DMS79 (cell line): Measurements from ENCODE around the gene PTPRF.

ENCODE experiments used
- DNase-seq: peaks from one replicate; lab custom pipeline; 2025; lab: John Stamatoyannopoulos, UW

Gene PTPRF

GRCh38 chr1:43669878-43670277 lies 139.2 kb downstream of the PTPRF start:
- no peak for DNase-seq

- DNase-seq = no peak
Observed at GRCh38 chr1:43671193-43671592, 140.5 kb downstream of the PTPRF start.

- DNase-seq = no peak
Observed at GRCh38 chr1:43671626-43672330, 141.1 kb downstream of the PTPRF start.

GRCh38 chr1:43673261-43673660 lies 142.6 kb downstream of the PTPRF start:
- no peak for DNase-seq
